ENCODE data around the gene LRRC26.
A peak's percentile ranks its signal among the peaks of the same experiment; 100 is the strongest.

LRRC26 gene

DNA sequence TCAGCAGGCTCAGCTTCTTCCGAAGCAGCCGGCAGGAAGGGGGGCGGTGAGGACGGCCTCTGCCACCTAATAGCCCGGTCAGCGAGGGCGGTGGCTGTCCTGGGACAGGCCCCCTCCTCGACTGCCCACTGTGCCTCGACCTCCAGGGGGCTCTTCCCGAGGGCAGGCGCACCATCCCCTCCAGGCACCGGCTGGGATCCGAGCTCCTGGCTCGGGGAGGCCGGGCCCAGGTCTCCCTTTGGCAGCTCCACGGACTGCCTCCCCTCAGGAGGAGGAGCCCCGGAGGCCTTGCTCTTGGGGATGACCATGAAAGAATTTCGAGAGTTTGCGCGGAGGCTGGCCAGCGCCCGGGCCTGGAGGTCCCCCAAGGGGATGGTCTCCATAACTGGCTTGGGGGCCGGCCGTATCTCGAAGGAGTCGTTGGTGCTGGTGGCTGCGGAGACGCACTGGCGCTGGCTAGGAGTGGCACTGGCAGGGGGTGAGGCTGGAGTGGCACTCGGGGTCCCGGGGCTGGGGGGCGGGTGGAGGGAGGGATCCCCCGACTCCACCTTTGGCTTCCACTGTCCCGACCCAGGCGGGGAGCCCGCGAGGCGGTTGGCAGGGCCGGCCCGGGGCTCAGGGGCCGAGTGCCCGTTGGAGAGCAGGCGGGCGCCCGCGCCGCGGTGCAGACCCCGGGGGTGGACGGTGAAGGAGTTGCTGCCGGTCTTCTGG, 29.7 kb upstream of the LRRC26 start:
- DNase-seq (ENCODE audit: low read depth in 2 of 2), result no peak

DNA sequence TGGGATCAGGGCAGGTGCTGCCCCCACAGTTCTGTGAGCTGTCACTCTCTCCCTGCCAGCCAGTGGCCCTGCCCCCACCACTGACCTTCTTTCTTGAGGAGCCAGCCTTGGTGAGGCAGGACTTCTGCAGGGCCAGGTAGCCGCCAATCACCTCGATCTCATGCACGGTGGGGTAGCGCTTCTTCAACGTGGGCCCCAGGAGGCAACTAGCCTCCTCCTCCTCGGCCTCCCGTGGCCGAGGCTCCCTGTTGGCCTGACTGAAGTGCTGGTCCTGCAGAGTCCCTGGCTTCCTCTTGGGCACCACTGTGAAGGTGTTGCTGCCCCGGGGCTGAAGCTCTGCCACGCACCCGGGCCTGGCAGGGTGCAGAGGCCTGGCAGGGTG, 29.0 kb upstream of the LRRC26 start:
- DNase-seq (ENCODE audit: low read depth in 2 of 2), result no peak

- no peak for DNase-seq (ENCODE audit: low read depth in 2 of 2)
Observed at GRCh38 chr9:137198051-137198901, 28.4 kb upstream of the LRRC26 start.

GRCh38 chr9:137195525-137196220, 25.8 kb upstream of the LRRC26 start:
- no peak for DNase-seq (ENCODE audit: low read depth in 2 of 2)

DNA sequence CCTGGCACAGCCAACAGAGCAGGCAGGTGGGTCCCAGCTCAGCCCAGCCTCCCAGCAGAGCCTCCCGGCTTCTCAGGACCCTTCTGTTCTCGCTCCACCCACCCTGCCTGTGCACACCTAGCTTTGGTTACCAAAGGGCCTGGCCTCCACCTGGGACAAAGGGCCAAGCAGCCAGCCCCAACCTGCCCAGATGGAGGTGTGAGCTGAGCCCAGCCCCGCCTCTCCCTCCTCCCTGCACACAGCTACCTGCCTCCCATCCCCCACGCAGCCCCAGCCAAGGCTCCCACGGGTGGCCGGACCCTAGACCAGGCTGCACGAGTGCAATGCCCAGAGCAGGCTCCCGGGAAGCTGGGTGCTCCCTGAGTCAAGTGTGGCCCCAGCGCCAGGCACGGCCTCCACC, 25.1 kb upstream of the LRRC26 start:
- no peak for DNase-seq (ENCODE audit: low read depth in 2 of 2)

DNA sequence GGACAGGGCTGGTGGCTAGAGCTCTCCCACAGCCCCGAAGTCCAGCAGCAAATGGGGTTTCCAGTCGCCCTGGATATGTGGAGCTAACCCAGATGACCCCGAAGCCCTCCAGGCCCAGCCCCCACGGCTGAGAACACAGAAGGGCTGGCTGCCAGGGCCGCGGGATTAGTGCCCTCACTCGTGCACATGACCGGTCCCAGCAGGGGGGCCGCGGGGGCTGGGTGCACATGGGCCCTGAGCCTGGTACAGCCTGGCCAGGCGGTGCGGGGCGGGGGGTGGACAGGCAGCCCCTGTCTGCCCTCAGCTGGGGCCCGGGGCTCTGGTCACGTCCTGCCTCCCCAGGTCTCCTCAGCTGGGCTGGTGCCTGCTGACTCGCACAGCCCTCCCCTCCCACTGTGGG, 24.5 kb upstream of the LRRC26 start:
- DNase-seq (ENCODE audit: low read depth in 2 of 2), result no peak

GRCh38 chr9:137193771-137194170, 23.9 kb upstream of the LRRC26 start:
- no peak for DNase-seq (ENCODE audit: low read depth in 2 of 2)

DNA sequence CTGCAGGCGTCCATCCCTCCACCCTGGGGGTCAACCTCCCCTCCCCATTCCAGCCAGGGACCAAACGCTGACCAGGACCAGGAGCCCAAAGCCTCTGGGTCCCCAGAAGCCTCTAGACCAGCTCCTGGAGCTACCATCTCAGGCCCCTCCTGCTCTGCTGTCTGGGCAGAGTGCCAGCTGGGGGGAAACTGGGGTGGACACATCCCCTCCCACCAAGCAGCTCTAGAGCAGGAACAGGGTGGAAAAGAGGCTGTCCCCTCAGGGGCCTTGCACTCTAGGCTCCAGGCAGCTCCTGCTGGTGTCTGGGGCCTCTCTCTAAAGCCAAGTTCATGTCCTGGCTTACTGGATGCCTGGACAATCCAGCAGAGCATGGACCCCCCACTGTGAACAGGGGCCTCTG, 23.0 kb upstream of the LRRC26 start:
- no peak for DNase-seq (ENCODE audit: low read depth in 2 of 2)

- DNase-seq (ENCODE audit: low read depth in 2 of 2), result no peak
Observed at GRCh38 chr9:137192448-137192780, 22.6 kb upstream of the LRRC26 start.

DNA sequence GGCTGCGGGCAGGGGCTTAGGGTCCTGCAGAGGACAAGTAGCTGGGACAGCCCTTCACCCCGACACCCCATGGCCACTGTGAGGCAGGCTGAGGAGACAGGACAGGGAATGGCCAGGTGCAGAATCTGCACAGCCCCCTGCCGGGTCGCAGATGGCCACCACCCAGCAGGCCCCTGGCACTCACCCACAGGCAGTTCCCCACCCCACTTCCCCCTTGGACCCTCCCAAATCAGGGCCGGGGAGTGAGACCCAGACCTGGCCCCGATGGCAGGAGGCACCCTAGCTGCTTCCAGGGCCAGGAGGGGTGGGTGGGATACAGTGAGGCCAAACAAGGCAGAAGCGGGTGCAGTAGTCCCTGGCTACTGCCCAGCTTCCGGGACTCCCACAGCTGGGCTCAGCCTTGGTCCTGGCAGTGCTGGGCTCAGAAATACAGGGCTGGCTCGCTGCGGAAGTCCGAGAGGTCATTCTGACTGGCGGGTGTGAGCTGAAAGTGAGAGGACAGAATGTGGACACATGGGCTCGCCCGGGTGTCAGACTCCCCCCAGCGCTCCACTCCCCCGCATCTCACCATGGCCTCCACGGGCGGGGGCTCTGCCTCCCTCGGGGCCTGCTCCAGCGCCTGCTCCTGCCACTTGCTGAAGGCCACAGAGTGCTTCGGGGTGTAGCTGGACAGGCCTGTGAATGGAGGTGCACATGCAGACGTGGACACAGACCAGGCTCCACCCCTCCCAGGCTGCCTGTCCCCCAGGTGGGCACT, 22.0 kb upstream of the LRRC26 start:
- no peak for DNase-seq (ENCODE audit: low read depth in 2 of 2)

- no peak for DNase-seq (ENCODE audit: low read depth in 2 of 2)
Observed at GRCh38 chr9:137191245-137191644, 21.4 kb upstream of the LRRC26 start.

DNA sequence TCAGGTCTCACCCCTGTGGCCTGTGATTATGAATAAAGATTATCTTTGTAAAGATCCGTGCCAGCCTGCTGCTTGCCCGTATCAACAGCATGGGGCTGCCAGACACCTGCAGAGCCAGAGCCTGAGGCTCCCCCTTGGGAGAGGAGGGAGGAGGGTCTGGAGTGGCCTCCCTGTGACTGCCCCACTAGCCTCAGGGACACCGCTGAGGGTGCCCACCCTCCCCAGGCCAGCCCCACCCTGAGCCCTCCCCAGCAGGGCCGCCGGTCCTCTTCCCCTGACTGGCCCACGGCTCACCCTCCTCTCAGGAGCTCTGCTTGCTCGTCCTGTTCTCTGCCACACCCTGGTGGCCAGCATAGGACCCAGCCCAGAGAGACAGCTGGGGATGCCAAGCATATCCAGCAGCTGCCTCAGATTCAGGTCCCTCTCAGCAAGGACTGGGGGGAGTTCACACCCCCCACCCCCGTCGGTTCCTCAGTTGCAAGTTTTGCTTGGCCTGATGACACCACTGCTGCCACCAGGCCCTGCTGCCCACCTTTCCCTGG, 20.5 kb upstream of the LRRC26 start:
- no peak for DNase-seq (ENCODE audit: low read depth in 2 of 2)

DNA sequence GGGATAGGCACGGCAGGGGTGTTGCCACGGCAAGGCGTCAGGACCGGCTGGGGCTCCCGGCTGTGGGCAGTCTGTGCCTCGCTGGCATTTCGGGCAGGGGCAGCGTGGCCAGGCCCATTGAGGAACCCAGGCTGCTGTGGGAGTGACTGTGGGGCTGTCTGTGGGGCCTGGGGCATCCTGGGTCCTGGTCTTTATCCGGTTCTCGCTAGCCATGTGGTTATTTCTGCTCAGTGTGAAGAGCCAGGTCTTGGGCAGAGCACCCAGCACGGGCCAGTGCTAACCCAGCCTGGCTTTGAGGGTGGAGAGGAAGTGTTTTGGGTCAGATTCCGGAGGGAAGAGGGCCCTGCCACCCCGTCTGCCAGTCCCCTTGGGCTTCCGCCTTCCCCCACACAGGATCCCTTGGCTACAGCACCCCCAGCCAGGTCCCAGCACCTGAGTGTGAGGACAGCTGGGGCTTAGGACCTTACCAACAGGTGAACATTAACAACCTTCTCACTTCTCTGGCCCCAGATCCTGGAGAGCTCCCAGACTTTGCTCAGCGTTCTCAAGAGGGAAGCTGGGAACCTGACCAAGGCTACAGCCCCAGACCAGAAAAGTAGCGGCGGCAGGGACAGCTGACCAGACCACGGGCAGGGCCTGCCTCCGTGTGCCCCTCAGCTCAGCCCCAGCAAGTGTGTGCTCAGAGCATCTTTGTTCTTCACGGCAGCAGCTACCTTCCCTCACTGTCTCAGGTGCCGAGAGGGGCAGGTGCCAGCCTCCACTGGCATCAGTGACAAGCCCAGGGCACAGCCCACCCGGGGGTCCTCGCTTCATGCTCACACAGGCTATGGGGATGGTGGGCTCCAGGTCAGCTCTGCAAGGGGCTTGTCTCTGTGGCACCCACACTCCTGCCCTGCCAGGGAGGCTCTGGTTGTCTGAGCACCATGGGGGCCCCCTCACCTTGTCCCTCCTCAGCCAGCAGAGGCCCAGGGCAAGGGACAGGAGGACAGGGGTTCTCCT, 19.7 kb upstream of the LRRC26 start:
- DNase-seq (ENCODE audit: low read depth in 2 of 2), result no peak

DNA sequence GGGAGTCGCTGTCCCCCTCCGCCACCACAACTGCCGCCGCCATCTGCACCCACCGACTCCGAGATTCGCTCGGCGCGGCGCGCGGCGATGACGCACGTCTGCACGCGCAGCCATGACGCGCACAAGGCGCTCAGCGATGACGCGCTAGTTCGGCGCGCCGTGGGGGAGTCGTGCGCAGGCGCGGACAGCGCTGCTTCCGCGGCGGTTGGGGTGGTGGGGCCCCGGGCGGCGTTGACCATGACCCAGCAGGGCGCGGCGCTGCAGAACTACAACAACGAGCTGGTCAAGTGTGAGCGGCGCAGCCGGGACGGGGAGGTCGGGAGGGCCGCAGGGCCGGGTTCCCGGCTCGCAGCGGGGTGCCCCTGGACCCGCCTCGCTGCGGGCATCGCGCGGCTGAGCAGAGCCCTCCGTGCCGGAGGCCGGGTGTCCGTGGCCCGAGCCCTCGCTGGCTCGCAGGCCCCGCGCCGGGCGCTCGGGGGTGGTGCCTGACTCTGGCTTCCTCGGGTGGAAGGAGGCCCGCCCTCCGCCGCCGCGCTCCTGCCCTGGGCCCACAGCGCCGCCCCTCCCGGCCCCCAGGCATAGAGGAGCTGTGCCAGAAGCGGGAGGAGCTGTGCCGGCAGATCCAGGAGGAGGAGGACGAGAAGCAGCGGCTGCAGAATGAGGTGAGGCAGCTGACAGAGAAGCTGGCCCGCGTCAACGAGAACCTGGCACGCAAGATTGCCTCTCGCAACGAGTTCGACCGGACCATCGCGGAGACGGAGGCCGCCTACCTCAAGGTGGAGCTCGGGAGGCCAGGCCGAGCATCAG, 18.8 kb upstream of the LRRC26 start, which contains the start of the genes ANAPC2 and SSNA1:
Gene ANAPC2 (minus strand): TSS at position 71 of the 807 bp plus-strand sequence. CDS start 28 bp downstream, at position 43.
Gene SSNA1 (plus strand): TSS at position 187 of the 807 bp plus-strand sequence. CDS start 51 bp downstream, at position 238.
- DNase-seq (ENCODE audit: low read depth in 2 of 2), result peak; percentile 87 to 88

DNA sequence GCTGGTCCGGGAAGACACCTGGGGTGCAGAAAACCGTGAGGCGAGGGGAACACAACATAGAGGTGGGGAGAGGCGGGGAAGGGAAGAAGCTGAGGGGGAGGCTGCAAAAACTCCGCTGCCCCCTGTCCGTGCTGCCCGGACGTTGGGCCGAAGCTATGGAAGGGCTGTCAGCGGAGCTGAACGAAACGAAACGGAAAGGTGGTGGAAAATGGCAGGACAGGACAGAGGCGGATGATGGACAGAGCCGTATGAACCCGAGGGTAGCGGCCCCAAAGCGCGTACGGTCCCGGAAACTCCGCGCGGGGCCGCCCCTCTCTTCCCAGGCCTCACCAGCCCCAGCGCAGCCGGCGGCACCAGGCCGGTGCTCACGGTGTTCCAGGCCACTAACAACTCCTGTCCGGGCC, 18.2 kb upstream of the LRRC26 start:
- no peak for DNase-seq (ENCODE audit: low read depth in 2 of 2)

- no peak for DNase-seq (ENCODE audit: low read depth in 2 of 2)
Observed at GRCh38 chr9:137187386-137187785, 17.5 kb upstream of the LRRC26 start.

GRCh38 chr9:137186385-137186784, 16.5 kb upstream of the LRRC26 start:
- no peak for DNase-seq (ENCODE audit: low read depth in 2 of 2)

DNA sequence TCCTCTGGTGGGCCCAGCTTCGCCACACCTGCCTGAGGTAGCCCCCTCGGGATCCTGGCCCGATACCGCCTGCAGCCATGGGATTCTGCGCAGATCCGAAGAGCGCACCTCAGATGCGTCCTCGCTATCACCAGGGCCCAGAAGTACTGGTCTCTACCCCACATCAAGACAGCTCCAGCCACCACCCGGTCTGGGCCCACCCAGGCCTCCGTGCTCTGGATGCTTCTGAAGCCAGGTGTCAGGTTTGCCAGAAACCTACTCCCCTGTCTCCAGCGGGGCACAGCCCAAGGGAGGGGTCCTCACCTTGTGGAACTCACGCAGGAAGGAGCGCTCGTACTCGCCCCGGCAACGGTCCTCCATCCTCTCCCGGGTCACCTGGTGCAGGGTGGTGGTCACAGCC, 16.1 kb upstream of the LRRC26 start:
- no peak for DNase-seq (ENCODE audit: low read depth in 2 of 2)

DNA sequence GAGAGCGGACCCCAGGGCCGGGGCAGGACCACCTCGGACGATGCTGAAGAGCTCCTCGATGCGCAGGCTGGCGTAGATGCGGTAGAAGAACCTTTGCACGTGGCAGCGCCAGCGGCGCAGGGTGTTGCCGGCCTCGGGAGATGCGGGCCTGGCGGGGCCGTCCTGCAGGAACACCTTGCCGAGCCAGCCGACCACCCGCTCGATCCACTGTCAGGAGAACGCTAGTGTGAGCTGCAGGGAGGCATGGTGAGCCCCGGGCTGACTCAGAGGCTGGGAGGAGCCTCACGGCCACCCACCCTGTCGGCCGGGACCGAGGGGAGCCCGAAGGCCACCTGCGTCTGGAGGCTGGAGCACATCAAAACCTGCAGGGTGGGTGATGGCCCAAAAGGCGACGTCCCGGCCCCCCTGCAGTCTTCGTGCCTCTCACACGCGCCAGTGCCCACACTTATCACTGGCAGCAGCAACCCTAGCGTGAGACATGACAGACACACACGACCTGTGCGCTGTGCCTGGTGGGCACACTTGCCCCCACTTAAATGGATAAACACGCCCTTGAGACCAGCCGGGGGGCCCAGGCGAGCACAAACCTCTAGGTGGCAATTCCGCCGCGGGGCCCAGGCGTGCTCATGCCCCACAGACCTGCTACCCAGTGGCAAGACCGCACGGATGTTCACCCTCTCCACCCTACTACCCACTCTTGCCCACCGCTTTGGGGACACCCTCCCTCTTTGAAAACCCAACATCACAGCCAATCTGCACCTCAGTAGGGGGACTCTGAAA, 15.2 kb upstream of the LRRC26 start:
- DNase-seq (ENCODE audit: low read depth in 2 of 2), result no peak

Data from stimulated activated CD4-positive, alpha-beta T cell treated with anti-CD3 and anti-CD28 coated beads, Interleukin-12 subunit alpha, Interleukin-12 subunit beta, amount 100 ng/mL, for 24 hours (primary cell).